GM12878 (cell line): ENCODE measurements around the gene MRAS. TPM values are rescaled to one million over a fixed set of nuclear protein-coding genes. Genes with fewer than 3 reads are reported as not detected.

Experiments used
- ATAC-seq: fragments of 200-7000 bp; cut with Tn5 transposase; 3 replicates; pipeline ENCODE4 v1.9.1; 2020; ENCODE audit warnings: mild to moderate bottlenecking, moderate library complexity
- BruUV-seq: library from RNA; stranded (reverse); fragments of 400-500 nt; replicated peaks from 2 replicates; lab custom pipeline; 2021; lab: Mats Ljungman, UMichigan
- CTCF ChIA-PET: fragments of 300-600 bp; sonication (Branson Sonifier 250); formaldehyde crosslinking; extraction: SDS; loops from one replicate; lab custom pipeline; 2021; ENCODE audit warnings: inconsistent platforms; lab: Yijun Ruan, JAX
- POLR2A ChIA-PET: fragments of 350-600 bp; formaldehyde crosslinking; extraction: SDS; loops from one replicate; lab custom pipeline; 2021; ENCODE audit warnings: inconsistent platforms; lab: Charles Lee
- RAD21 ChIA-PET: fragments of 300-600 bp; sonication (Branson Sonifier 250); formaldehyde crosslinking; loops from one replicate; lab custom pipeline; 2023; ENCODE audit warnings: antibody characterized with exemption; ENCODE audit not compliant: unreplicated experiment; lab: Charles Lee
- SMC1A ChIA-PET: fragments of 300-600 bp; sonication (Branson Sonifier 250); formaldehyde crosslinking; loops from one replicate; lab custom pipeline; 2023; ENCODE audit not compliant: unreplicated experiment, uncharacterized antibody; lab: Charles Lee
- DNase-seq: peaks from one replicate; pipeline ENCODE4 v3.0.0-alpha.2; 2011; ENCODE audit warnings: low read depth, low spot score
- FAIRE-seq: peaks from 3 replicates; lab custom pipeline; 2011; peaks lifted over from hg19 to GRCh38; lab: Jason Lieb, UNC
- H2AFZ ChIP-seq: 2 replicates; pipeline ENCODE4 v1.6.0; 2011; ENCODE audit warnings: low read depth, low read length, control low read depth; ENCODE audit not compliant: control insufficient read depth
- H3K27ac ChIP-seq: 2 replicates; pipeline ENCODE4 v1.5.1; 2011; ENCODE audit warnings: control low read depth; ENCODE audit not compliant: control insufficient read depth, insufficient read depth
- H3K27me3 ChIP-seq, 2 experiments: replicated peaks in 1 of 2; 2 replicates each; pipeline versions ENCODE4 v1.6.0 to v1.6.1; 2011; ENCODE audit warnings: low read length in 1 of 2; ENCODE audit not compliant: control insufficient read depth in 2 of 2, insufficient read depth in 2 of 2
- H3K36me3 ChIP-seq, 2 experiments: 2 replicates each; pipeline ENCODE4 v1.5.1; 2011; ENCODE audit warnings: low read length in 1 of 2; ENCODE audit not compliant: control insufficient read depth in 2 of 2, insufficient read depth in 2 of 2
- H3K4me1 ChIP-seq: 2 replicates; pipeline ENCODE4 v1.6.1; 2011; ENCODE audit warnings: mild to moderate bottlenecking, low read length, moderate library complexity, mixed read lengths; ENCODE audit not compliant: control insufficient read depth, insufficient read depth
- H3K4me2 ChIP-seq: 2 replicates; pipeline ENCODE4 v1.6.0; 2011; ENCODE audit warnings: control low read depth; ENCODE audit not compliant: control insufficient read depth, insufficient read depth
- H3K4me3 ChIP-seq: fragments of 200-600 bp; sonication (generic); 2 replicates; pipeline ENCODE4 v1.5.1; 2016
- H3K79me2 ChIP-seq: 2 replicates; pipeline ENCODE4 v1.6.0; 2011; ENCODE audit warnings: low read length; ENCODE audit not compliant: control insufficient read depth, insufficient read depth
- H3K9ac ChIP-seq: 2 replicates; pipeline ENCODE4 v1.8.0; 2011; ENCODE audit warnings: low read length, control low read depth, mixed read lengths; ENCODE audit not compliant: control insufficient read depth, insufficient read depth
- H3K9me3 ChIP-seq: replicated peaks from 3 replicates; pipeline ENCODE4 v1.5.1; 2011; ENCODE audit warnings: mild to moderate bottlenecking, low read length; ENCODE audit not compliant: control insufficient read depth, insufficient read depth
- H4K20me1 ChIP-seq: 2 replicates; pipeline ENCODE4 v1.6.0; 2011; ENCODE audit not compliant: control insufficient read depth, insufficient read depth
- ATF2 ChIP-seq: IDR thresholded peaks from 2 replicates; pipeline ENCODE4 v1.6.1; 2012; ENCODE audit warnings: low read length, inconsistent platforms
- EZH2 ChIP-seq: IDR thresholded peaks from 2 replicates; pipeline ENCODE4 v1.6.1; 2012; ENCODE audit warnings: low read depth, mild to moderate bottlenecking, control low read depth, inconsistent platforms, low read length, borderline replicate concordance; ENCODE audit not compliant: control insufficient read depth
- GATAD2B ChIP-seq: fragments of 450-650 bp; conservative IDR thresholded peaks from 2 replicates; pipeline ENCODE4 v1.6.1; 2017; ENCODE audit warnings: low read depth, mild to moderate bottlenecking, moderate library complexity
- HSF1 ChIP-seq: fragments of 150-350 bp; IDR thresholded peaks from 2 replicates; pipeline ENCODE4 v1.6.1; 2014; ENCODE audit warnings: mild to moderate bottlenecking, low read depth, low read length
- KDM1A ChIP-seq: fragments of 200-600 bp; sonication (generic); IDR thresholded peaks from 2 replicates; pipeline ENCODE4 v1.6.1; 2016; ENCODE audit warnings: borderline replicate concordance
- MAX ChIP-seq: IDR thresholded peaks from 2 replicates; pipeline ENCODE4 v1.6.1; 2012; ENCODE audit warnings: low read depth, low read length, improper control_type of control experiment
- MEF2A ChIP-seq: IDR thresholded peaks from 2 replicates; pipeline ENCODE4 v1.6.1; 2011; ENCODE audit warnings: low read depth, mild to moderate bottlenecking, low read length, moderate library complexity; ENCODE audit not compliant: insufficient read depth
- MYC ChIP-seq: IDR thresholded peaks from 2 replicates; pipeline ENCODE4 v1.6.1; 2011; ENCODE audit warnings: mild to moderate bottlenecking, low read length, moderate library complexity, inconsistent platforms; ENCODE audit not compliant: insufficient read depth, insufficient replicate concordance, insufficient read length, severe bottlenecking
- NFYA ChIP-seq: IDR thresholded peaks from 2 replicates; pipeline ENCODE4 v1.6.1; 2011; ENCODE audit warnings: low read depth, mild to moderate bottlenecking, low read length, improper control_type of control experiment, borderline replicate concordance
- NR2C2 ChIP-seq: IDR thresholded peaks from 2 replicates; pipeline ENCODE4 v1.6.1; 2011; ENCODE audit warnings: borderline replicate concordance, low read depth; ENCODE audit not compliant: control insufficient read depth, insufficient read length
- PAX5 ChIP-seq: IDR thresholded peaks from 2 replicates; pipeline ENCODE4 v1.6.1; 2011; ENCODE audit warnings: low read depth, low read length, borderline replicate concordance
- PAX8 ChIP-seq: fragments of 450-650 bp; IDR thresholded peaks from 2 replicates; pipeline ENCODE4 v1.6.1; 2017; ENCODE audit warnings: mild to moderate bottlenecking, moderate library complexity
- RAD21 ChIP-seq: IDR thresholded peaks from 2 replicates; pipeline ENCODE4 v1.6.1; 2011; ENCODE audit warnings: mild to moderate bottlenecking, low read depth, low read length, moderate library complexity; ENCODE audit not compliant: insufficient read depth
- SMARCA5 ChIP-seq: fragments of 450-650 bp; IDR thresholded peaks from 2 replicates; pipeline ENCODE4 v1.6.1; 2017; ENCODE audit warnings: mild to moderate bottlenecking
- SREBF1 ChIP-seq: IDR thresholded peaks from 2 replicates; pipeline ENCODE4 v1.6.1; 2012; ENCODE audit warnings: mild to moderate bottlenecking, low read length
- ZNF24 ChIP-seq: fragments of 450-650 bp; IDR thresholded peaks from 2 replicates; pipeline ENCODE4 v1.6.1; 2017; ENCODE audit warnings: antibody characterized with exemption, mild to moderate bottlenecking
- WGBS: methylation state at CpG from one replicate; pipeline ENCODE4 v1.1.6; 2016; ENCODE audit warnings: low lambda C conversion rate; ENCODE audit not compliant: insufficient replicate concordance, insufficient coverage; ENCODE audit errors: missing lambda C conversion rate; 5-methylcytosine and 5-hydroxymethylcytosine counted together
- in situ Hi-C: fragments of 300-500 bp; cut with MboI; formaldehyde crosslinking; loops from 9 replicates; pipeline ENCODE4 v1.14.3; 2018; ENCODE audit warnings: mixed read lengths
- intact Hi-C: fragments of 100-400 bp; cut with micrococcal nuclease; formaldehyde crosslinking; loops from one replicate; pipeline ENCODE4 v1.14.2; 2022; ENCODE audit not compliant: unreplicated experiment
- polyA plus RNA-seq, 11 experiments: library from polyadenylated mRNA; depleted of rRNA in 4 of 11; unstranded in 6 of 11; stranded (reverse) in 5 of 11; fragments of >200 nt; fragmentation: Nextera tagmentation in 4 of 11; fragmentation: Illumina TruSeq in 1 of 11; extraction: Ambion mirVana in 4 of 11; extraction: Trizol in 1 of 11; gene quantifications; 1 replicate in 1 of 11; 2 replicates in 10 of 11; pipeline versions ENCODE4 v1.2.1 to v1.2.3, GENCODE V29; 2011 to 2016; ENCODE audit warnings: inconsistent platforms in 2 of 11, missing spikeins in 2 of 11, low read depth in 1 of 11
- total RNA-seq, 4 experiments: library from RNA; depleted of rRNA in 3 of 4; stranded (reverse); fragments of >200 nt in 3 of 4; fragmentation: Illumina TruSeq in 1 of 4; extraction: Trizol in 1 of 4; gene quantifications; 2 replicates each; pipeline versions ENCODE4 v1.2.1 to v1.2.3, GENCODE V29; 2013 to 2021

The MRAS gene
- total and polyA plus RNA-seq, 10 of the 15 experiments (the other 5 are each of a cell fraction or from before 2014, with no cell fraction given): 0.01 to 0.44 (median 0.17) TPM; not detected in 6

DNA sequence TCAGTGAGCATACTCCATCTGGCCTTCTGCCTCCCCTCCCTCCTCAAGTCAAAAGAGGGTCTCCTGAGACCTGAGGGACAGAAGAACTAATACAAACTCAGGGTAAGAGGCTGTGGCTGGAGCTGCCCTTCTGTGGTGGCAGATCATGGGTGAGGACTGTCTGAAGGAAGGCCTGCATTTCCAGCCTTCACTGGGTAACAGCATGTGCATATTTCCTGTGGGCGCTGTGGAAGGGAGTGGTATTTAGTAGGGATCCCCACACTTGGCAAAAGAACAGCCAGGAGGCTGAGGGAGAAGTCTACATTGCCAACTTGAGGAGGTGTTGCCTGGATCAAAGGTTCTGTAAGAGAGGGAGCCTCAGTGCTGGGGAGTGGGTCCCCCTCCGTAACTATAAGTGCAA, 75.9 kb downstream of the MRAS start:
- Histone ChIP-seq H3K9me3 (no peaks in the 10 kb centered on the region), H3K4me1 (no peaks in the 10 kb centered on the region), H3K27me3 (no peaks in the 10 kb centered on the region), H3K27ac (no peak overlapping the region), H3K9ac (no peak overlapping the region), H2AFZ (no peak overlapping the region), H4K20me1 (no peaks in the 10 kb centered on the region), H3K4me2 (no peak overlapping the region), H3K4me3 (no peak overlapping the region), H3K79me2 (no peaks in the 10 kb centered on the region), H3K36me3 (no peaks in the 10 kb centered on the region)
- ChIA-PET POLR2A (no interaction called here), RAD21 (no interaction called here), SMC1A (no interaction called here), CTCF (interaction anchor here (0.6 kb wide), 1 partner anchor 371 kb away, joined by 4 read pairs; no protein-coding TSS in a partner anchor)
- DNase-seq (no peak), FAIRE-seq (no peak), ATAC-seq (no peak)
- intact Hi-C loops: no loop called here
- no TSS peak for BruUV-seq
- TF ChIP-seq KDM1A (no peak), NFYA (no peak), HSF1 (no peak), ATF2 (no peak), PAX8 (no peak), PAX5 (no peak), ZNF24 (no peak), MYC (no peak), GATAD2B (no peak), RAD21 (no peak), MAX (no peak), SMARCA5 (no peak), SREBF1 (no peak), EZH2 (no peak), NR2C2 (no peak), MEF2A (no peak)
- 42% methylated on average over 2 of the region's 2 CpGs for WGBS
- in situ Hi-C loops: no loop called here
